Measurements from ENCODE around the gene BRF1.

- TF ChIP-seq CTCF (conservative IDR thresholded peaks at IDR 0.05; ENCODE audit: low read length) (no peak), EZH2phosphoT487 (IDR thresholded peaks at IDR 0.05; ENCODE audit: borderline replicate concordance, low read depth, low read length) (no peak)
These were observed 105.8 kb downstream of the BRF1 start for GRCh38 chr14:105195051-105195450.

Measured in OCI-LY7 (cell line).